Measurements from ENCODE around the gene SORBS1.

SORBS1 gene

DNA sequence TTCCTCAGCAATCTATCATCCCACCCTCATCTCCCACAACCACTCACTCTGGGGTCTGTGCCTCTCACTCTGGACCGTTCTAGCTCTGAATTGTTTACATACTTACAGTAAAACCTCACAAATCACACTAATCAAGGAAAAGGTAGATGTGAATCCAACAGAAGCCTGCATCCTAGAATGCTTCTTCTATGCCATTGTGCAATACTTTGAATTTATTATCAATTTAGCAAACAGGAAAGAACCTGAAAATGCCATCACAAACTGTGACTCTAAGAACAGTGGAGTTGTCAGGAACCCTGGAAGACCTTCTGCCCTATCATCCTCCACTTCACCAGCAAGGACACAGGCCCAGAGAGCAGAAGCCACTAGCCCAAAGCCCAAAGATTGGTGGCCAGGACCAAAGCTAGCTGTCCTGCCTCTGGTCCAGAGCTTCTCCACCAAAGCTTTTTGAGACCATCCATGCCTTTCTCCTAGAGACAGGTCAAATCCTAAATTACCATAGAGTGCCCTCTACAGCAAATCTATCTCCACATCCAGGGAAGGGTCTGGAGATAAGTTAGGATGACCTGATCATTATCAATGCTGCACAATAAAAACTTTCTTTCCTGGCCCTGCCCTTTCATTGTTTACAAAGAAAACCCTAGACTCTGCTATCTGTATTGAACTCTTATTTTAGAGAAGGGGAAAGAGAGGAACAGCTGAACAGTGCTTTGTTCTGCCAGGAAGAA lies 2.4 kb downstream of the SORBS1 start:
- Histone ChIP-seq H3K27ac (no peak overlapping the region), H3K4me1 (ENCODE audit: low read depth, poor library complexity, severe bottlenecking) (no peaks in the 10 kb centered on the region), H2AFZ (ENCODE audit: low read depth) (no peak overlapping the region), H3K4me3 (IDR thresholded peaks at IDR 0.05; ENCODE audit: insufficient read depth, low read depth, low read length) (no peak overlapping the region), H3K79me2 (ENCODE audit: insufficient read depth, low read depth) (no peaks in the 10 kb centered on the region), H3K36me3 (ENCODE audit: insufficient read depth) (no peaks in the 10 kb centered on the region), H3K9ac (no peak overlapping the region), H4K20me1 (ENCODE audit: insufficient read depth) (no peaks in the 10 kb centered on the region), H3K27me3 (ENCODE audit: insufficient read depth, low read depth) (no peaks in the 10 kb centered on the region), H3K4me2 (no peak overlapping the region)
- TF ChIP-seq CTCF (conservative IDR thresholded peaks at IDR 0.05; ENCODE audit: low read depth, low read length), result no peak

DNA sequence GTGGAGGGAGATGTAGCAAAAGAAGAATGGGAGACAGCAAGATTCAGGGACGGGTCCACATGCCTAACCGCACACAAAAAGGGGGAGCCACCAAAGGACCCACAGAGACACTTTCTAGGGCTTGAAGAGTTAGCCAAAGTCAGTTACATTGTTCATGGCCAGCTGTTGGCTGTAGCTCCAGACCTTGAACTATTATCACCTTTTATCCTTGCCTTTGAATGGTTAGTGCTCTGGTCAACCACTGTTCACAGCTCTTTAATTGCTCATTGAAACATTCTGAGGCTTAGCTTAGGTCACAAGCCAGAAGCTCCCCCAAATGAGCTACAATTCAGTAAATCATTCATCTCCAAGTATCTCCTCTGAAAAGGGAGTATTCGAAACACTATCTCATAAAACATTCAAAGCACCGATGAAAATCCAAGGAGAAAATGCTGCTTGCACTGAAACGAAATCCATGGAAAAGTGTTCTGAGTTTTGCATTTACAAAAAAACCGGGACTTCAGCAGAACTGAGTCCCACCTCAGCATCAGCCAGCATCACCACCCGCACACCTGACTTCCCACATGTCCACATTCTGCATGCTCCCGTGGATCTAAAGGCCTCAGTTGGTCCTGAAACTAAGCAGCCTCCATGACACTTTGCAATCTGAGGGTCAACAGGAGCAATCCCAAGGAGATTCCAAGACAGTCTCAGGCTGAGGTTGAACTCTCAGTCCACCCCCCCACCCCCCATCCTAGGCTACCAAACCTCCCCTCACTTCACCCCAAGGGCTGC lies 4.0 kb downstream of the SORBS1 start:
- TF ChIP-seq CTCF (conservative IDR thresholded peaks at IDR 0.05; ENCODE audit: low read depth, low read length), result no peak
- no peaks in the 10 kb centered on the region for H3K4me1 ChIP-seq (ENCODE audit: low read depth, poor library complexity, severe bottlenecking)
- H3K27me3 ChIP-seq (ENCODE audit: insufficient read depth, low read depth), result no peaks in the 10 kb centered on the region
- no peak overlapping the region for H2AFZ ChIP-seq (ENCODE audit: low read depth)
- no peaks in the 10 kb centered on the region for H4K20me1 ChIP-seq (ENCODE audit: insufficient read depth)
- no peak overlapping the region for H3K4me2 ChIP-seq
- H3K79me2 ChIP-seq (ENCODE audit: insufficient read depth, low read depth), result no peaks in the 10 kb centered on the region
- no peaks in the 10 kb centered on the region for H3K36me3 ChIP-seq (ENCODE audit: insufficient read depth)
- H3K27ac ChIP-seq, result no peak overlapping the region
- H3K4me3 ChIP-seq (IDR thresholded peaks at IDR 0.05; ENCODE audit: insufficient read depth, low read depth, low read length), result no peak overlapping the region
- no peak overlapping the region for H3K9ac ChIP-seq

DNA sequence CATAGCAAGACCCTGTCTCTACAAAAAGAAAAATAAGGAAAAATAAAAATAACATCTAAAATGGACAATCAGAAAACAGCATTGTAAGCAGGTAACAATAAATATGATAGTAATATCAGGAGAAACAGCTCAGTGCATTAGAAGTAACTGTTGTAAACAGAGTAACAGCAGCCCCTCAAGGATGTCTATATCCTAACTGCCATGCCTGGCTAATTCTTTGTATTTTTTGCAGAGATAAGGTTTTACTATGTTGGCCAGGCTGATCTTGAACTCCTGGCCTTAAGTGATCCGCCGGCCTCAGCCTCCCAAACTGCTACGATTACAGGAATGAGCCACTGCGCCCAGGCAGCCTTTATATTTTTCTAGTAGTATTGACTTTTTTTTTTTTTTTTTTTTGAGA lies 7.5 kb downstream of the SORBS1 start:
- Histone ChIP-seq H2AFZ (ENCODE audit: low read depth) (no peak overlapping the region), H3K4me1 (ENCODE audit: low read depth, poor library complexity, severe bottlenecking) (no peaks in the 10 kb centered on the region), H4K20me1 (ENCODE audit: insufficient read depth) (no peaks in the 10 kb centered on the region), H3K79me2 (ENCODE audit: insufficient read depth, low read depth) (no peaks in the 10 kb centered on the region), H3K36me3 (ENCODE audit: insufficient read depth) (no peaks in the 10 kb centered on the region), H3K4me2 (no peak overlapping the region), H3K27me3 (ENCODE audit: insufficient read depth, low read depth) (no peaks in the 10 kb centered on the region), H3K27ac (no peak overlapping the region), H3K9ac (no peak overlapping the region), H3K4me3 (IDR thresholded peaks at IDR 0.05; ENCODE audit: insufficient read depth, low read depth, low read length) (no peak overlapping the region)
- no peak for TF ChIP-seq CTCF (conservative IDR thresholded peaks at IDR 0.05; ENCODE audit: low read depth, low read length)

DNA sequence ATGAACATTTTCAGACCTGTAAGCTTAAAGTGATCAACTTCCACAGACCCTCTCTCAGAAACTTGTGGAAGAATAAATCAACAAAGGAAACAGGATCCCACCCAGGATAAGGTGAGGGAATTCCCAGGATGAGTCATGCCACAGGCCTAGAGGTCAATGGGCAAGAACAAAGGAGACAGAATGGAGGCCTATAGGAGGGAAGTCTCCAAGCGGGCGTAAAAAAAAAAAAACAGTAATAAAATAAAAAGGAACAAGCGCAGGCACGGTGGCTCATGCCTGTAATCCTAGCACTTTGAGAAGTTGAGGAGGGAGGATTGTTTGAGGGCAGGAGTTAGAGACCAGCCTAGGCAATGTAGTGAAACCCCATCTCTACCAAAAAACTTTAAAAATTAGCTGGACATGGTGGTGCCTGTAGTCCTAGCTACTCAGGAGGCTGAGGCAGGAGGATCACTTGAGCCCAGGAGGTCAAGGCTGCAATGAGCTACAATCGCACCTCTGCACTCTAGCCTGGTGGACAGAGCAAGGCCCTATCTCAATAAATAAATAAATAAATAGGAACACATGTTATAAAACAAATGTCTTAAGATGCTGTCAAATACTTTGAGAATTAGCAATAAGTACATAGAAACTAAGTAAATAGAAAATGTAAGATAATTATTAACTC lies 8.4 kb downstream of the SORBS1 start:
- no peaks in the 10 kb centered on the region for H3K79me2 ChIP-seq (ENCODE audit: insufficient read depth, low read depth)
- H3K4me3 ChIP-seq (IDR thresholded peaks at IDR 0.05; ENCODE audit: insufficient read depth, low read depth, low read length), result no peak overlapping the region
- H3K36me3 ChIP-seq (ENCODE audit: insufficient read depth), result no peaks in the 10 kb centered on the region
- H4K20me1 ChIP-seq (ENCODE audit: insufficient read depth), result no peaks in the 10 kb centered on the region
- H3K9ac ChIP-seq, result no peak overlapping the region
- no peaks in the 10 kb centered on the region for H3K27me3 ChIP-seq (ENCODE audit: insufficient read depth, low read depth)
- H3K27ac ChIP-seq, result no peak overlapping the region
- H3K4me2 ChIP-seq, result no peak overlapping the region
- TF ChIP-seq CTCF (conservative IDR thresholded peaks at IDR 0.05; ENCODE audit: low read depth, low read length), result no peak
- H2AFZ ChIP-seq (ENCODE audit: low read depth), result no peak overlapping the region
- no peaks in the 10 kb centered on the region for H3K4me1 ChIP-seq (ENCODE audit: low read depth, poor library complexity, severe bottlenecking)

All from KMS-11 (cell line).